ENCODE measurements around the gene SZRD1.

SZRD1 gene

GRCh38 chr1:16446116-16446515 is 79.1 kb downstream of the SZRD1 start:
- Histone ChIP-seq H3K27me3 (ENCODE audit: control insufficient read depth, low read length) (no peaks in the 10 kb centered on the region), H3K27ac (ENCODE audit: low read depth, low read length) (no peak overlapping the region), H3F3A (ENCODE audit: control insufficient read depth, insufficient read depth) (peaks cover 11% of the 10 kb centered on the region; the same call in 1 of the 2 replicates), H3K79me2 (ENCODE audit: control insufficient read depth, low read length) (peaks cover 52% of the 10 kb centered on the region), H3K9me2 (replicated peaks; ENCODE audit: control insufficient read depth, low read length) (no peaks in the 10 kb centered on the region), H4K20me1 (ENCODE audit: control insufficient read depth, insufficient read depth, low read depth, low read length) (0 out of 2 replicates have a peak, but pooled peaks cover 5% of the 10 kb centered on the region), H3K36me3 (ENCODE audit: control insufficient read depth, low read length) (peaks cover 87% of the 10 kb centered on the region), H3K4me3 (ENCODE audit: low read length) (no peak overlapping the region), H3K4me1 (ENCODE audit: control insufficient read depth, low read length) (peaks cover 54% of the 10 kb centered on the region), H3K9me3 (ENCODE audit: control insufficient read depth, insufficient read depth, low read length) (no peaks in the 10 kb centered on the region), H3K4me2 (ENCODE audit: low read length) (no peak overlapping the region)
- TF ChIP-seq EZH2phosphoT487 (IDR thresholded peaks at IDR 0.05; ENCODE audit: borderline replicate concordance, low read length) (no peak), CTCF (IDR thresholded peaks at IDR 0.05; ENCODE audit: low read depth, low read length, poor library complexity, severe bottlenecking) (no peak)

- peaks cover 52% of the 10 kb centered on the region for H3K79me2 ChIP-seq (ENCODE audit: control insufficient read depth, low read length)
- H3K4me1 ChIP-seq (ENCODE audit: control insufficient read depth, low read length), result peaks cover 55% of the 10 kb centered on the region
- 0 out of 2 replicates have a peak, but pooled peaks cover 4% of the 10 kb centered on the region for H4K20me1 ChIP-seq (ENCODE audit: control insufficient read depth, insufficient read depth, low read depth, low read length)
Measured at GRCh38 chr1:16447641-16448040, 80.6 kb downstream of the SZRD1 start.

More at GRCh38 chr1:16447641-16448040, 80.6 kb downstream of the SZRD1 start:
- TF ChIP-seq EZH2phosphoT487 (IDR thresholded peaks at IDR 0.05; ENCODE audit: borderline replicate concordance, low read length) (no peak), CTCF (IDR thresholded peaks at IDR 0.05; ENCODE audit: low read depth, low read length, poor library complexity, severe bottlenecking) (no peak)
- no peaks in the 10 kb centered on the region for H3K9me2 ChIP-seq (replicated peaks; ENCODE audit: control insufficient read depth, low read length)
- no peak overlapping the region for H3K4me3 ChIP-seq (ENCODE audit: low read length)
- H3F3A ChIP-seq (ENCODE audit: control insufficient read depth, insufficient read depth), result peaks cover 11% of the 10 kb centered on the region; the same call in 1 of the 2 replicates
- peaks cover 92% of the 10 kb centered on the region for H3K36me3 ChIP-seq (ENCODE audit: control insufficient read depth, low read length)
- H3K27ac ChIP-seq (ENCODE audit: low read depth, low read length), result no peak overlapping the region
- H3K27me3 ChIP-seq (ENCODE audit: control insufficient read depth, low read length), result no peaks in the 10 kb centered on the region
- no peak overlapping the region for H3K4me2 ChIP-seq (ENCODE audit: low read length)
- no peaks in the 10 kb centered on the region for H3K9me3 ChIP-seq (ENCODE audit: control insufficient read depth, insufficient read depth, low read length)
